Fibroblast of the aortic adventitia (primary cell): ENCODE data around the gene WDHD1. TPM values are rescaled to one million over a fixed set of nuclear protein-coding genes. Genes with fewer than 3 reads are reported as not detected.
"Not testable (repeated sequence)": the region's sequence is repeated elsewhere in the genome, so short reads cannot be mapped to it uniquely, and the experiment has no call there.

Experiments used
- DNase-seq: peaks from one replicate; pipeline ENCODE4 v3.0.0-alpha.2; 2010; ENCODE audit warnings: low read depth
- H3K4me3 ChIP-seq: 2 replicates; pipeline ENCODE4 v1.5.1; 2011; ENCODE audit warnings: low read depth, mild to moderate bottlenecking, control low read depth, low read length, moderate library complexity
- total RNA-seq: library from RNA; depleted of rRNA; stranded (reverse); fragments of >200 nt; gene quantifications from 2 replicates; pipeline ENCODE4 v1.2.3, GENCODE V29; 2012; ENCODE audit warnings: low replicate concordance
- TF ChIP-seq, protein P1 (sequence below): IDR thresholded peaks from 2 replicates; pipeline ENCODE4 v1.5.1; 2011; ENCODE audit warnings: mild to moderate bottlenecking, low read length, control low read depth, inconsistent platforms; ENCODE audit not compliant: insufficient read depth

The WDHD1 gene
- total RNA-seq, 1 donor, result 27.0 TPM

DNA sequence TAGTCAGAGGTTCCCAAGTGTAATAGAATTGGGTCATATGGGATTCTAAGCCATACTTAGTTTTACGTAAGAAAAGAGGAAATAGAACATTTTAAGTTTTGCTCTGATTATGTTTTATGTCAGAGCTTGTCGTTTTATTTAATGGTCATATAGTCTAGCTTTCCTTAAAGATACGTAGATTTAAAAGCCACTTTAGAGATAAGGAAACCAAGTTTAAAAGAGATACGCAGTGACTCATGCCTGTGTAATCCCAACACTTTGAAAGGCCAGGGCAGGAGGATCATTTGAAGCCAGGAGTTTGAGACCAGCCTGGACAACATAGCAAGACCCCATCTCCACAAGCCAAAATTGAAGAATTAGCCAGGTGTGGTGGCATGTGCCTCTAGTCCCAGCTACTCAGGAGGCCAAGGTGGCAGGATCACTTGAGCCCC, 44.1 kb upstream of the WDHD1 start:
- H3K4me3 ChIP-seq, result no peak overlapping the region
- DNase-seq, result peak; percentile 64
- TF ChIP-seq, protein P1, sequence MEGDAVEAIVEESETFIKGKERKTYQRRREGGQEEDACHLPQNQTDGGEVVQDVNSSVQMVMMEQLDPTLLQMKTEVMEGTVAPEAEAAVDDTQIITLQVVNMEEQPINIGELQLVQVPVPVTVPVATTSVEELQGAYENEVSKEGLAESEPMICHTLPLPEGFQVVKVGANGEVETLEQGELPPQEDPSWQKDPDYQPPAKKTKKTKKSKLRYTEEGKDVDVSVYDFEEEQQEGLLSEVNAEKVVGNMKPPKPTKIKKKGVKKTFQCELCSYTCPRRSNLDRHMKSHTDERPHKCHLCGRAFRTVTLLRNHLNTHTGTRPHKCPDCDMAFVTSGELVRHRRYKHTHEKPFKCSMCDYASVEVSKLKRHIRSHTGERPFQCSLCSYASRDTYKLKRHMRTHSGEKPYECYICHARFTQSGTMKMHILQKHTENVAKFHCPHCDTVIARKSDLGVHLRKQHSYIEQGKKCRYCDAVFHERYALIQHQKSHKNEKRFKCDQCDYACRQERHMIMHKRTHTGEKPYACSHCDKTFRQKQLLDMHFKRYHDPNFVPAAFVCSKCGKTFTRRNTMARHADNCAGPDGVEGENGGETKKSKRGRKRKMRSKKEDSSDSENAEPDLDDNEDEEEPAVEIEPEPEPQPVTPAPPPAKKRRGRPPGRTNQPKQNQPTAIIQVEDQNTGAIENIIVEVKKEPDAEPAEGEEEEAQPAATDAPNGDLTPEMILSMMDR, result no peak

DNA sequence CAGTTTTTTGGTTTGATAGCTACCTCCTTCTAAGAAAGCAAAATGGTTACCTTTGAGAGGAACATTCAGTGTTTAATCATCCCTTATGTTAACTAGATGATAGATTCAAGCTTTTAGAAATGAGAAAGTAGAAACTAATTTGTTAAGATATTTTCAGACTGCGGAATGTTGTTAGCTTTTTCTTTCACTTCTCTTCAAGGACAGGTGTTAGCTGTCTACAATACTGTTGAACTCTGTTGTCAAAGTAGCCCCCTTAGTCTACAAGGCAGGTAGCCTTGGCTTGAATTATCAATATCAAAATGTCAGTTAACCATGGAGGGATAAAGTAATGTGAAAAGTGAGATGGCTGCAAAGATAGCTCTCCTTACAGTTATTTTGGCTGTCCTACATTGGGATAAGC, 39.3 kb upstream of the WDHD1 start:
- TF ChIP-seq, protein P1, result no peak

DNA sequence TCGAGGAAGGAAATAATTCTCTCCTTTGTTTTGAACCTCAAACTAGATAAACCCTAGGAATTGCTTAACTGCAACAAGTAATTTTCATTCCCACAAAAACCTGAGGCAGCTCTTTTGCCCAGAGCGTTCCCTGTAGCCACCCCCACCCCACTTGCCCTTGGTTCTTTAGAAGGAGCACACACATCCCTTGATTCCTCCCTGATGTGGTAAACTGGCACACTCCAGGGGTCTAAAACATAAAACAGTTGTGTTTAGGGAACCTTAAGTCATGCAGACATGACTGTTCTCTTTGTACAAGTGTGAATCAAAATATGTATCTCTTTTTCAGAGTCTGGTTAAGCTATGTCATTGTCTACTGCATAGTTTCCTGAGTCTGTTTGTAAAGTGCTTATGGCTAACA, 38.5 kb upstream of the WDHD1 start:
- no peak overlapping the region for H3K4me3 ChIP-seq
- TF ChIP-seq, protein P1, result no peak
- DNase-seq, result no peak

More for the DNA sequence above, 39.3 kb upstream of the WDHD1 start:
- no peak overlapping the region for H3K4me3 ChIP-seq
- DNase-seq, result no peak

DNA sequence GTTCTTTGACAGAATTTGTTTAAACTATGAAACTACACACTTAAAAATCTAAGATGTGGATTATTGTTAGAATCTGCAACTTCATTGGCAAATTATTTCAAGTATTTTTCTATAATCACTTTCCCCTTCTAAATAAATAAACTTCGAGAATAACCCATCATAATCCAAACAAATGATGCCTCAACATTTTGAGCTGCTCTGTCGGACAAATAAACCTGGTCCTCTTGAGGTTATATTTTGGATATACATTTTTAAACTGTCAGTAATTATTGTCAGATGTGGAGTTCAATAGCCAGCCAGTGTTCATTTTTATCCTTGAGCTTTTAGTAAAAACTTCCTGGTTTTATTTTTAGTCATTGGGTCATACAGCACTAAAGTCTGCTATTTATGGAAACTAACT, 38.0 kb upstream of the WDHD1 start:
- DNase-seq, H3K4me3 ChIP-seq: not testable (repeated sequence)

DNA sequence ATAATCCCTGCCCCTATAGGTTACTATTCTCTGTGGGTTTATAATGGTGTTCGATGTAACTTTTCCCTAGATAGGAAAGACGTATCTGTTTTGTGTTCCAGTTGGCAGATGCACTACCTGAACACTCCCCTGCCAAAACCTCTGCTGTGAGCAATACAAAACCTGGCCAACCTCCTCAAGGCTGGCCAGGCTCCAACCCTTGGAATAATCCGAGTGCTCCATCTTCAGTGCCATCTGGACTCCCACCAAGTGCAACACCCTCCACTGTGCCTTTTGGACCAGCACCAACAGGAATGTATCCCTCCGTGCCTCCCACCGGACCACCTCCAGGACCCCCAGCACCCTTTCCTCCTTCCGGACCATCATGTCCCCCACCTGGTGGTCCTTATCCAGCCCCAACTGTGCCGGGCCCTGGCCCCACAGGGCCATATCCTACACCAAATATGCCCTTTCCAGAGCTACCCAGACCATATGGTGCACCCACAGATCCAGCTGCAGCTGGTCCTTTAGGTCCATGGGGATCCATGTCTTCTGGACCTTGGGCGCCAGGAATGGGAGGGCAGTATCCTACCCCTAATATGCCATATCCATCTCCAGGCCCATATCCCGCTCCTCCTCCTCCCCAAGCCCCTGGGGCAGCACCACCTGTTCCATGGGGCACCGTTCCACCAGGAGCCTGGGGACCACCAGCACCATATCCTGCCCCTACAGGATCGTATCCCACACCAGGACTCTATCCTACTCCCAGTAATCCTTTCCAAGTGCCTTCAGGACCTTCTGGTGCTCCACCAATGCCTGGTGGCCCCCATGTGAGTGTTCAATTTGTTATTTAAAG, 35.8 kb upstream of the WDHD1 start:
- TF ChIP-seq, protein P1, result no peak
- H3K4me3 ChIP-seq, result no peak overlapping the region
- DNase-seq, result peak; percentile 57

DNA sequence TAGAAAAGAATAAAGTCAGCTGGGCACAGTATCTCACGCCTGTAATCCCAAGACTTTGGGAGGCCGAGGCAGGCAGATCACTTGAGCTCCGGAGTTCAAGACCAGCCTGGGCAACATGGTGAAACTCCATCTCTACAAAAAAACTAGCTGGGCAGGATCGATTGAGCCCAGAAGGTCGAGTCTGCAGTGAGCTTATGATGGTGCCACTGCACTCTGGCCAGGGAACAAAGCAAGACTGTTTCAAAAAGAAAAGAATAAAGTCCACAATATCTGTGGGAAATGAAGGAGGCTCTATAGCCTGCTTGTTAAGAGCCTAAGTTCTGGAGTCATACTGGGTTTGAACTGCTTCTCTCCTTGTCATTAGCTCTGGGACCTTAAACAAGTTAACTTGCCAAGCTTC, 32.4 kb upstream of the WDHD1 start:
- no peak for DNase-seq
- TF ChIP-seq, protein P1, result no peak
- no peak overlapping the region for H3K4me3 ChIP-seq

DNA sequence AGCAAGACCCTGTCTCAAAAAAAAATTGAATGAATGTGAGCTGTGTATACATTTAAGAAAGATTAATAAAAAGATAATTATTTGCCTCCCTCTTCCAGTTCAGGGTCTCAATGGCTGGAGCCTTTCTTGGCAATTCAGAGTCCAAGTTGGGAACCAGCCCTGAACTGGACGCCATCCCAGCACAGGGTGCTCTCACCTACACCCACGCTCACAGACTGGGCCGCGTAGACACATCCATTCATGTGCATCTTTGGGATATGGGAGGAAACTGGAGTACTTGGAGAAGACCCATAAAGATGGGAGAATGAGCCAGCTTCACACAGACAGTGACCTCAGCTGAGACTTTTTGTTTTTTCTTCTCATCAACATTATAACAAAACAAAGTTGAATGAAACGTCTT, 31.0 kb upstream of the WDHD1 start:
- no peak for DNase-seq
- TF ChIP-seq, protein P1, result no peak
- no peak overlapping the region for H3K4me3 ChIP-seq
